HG03095 (cell line): ENCODE data around the gene BAIAP2L2.

ENCODE experiments used
- ATAC-seq: cut with Tn5 transposase; IDR thresholded peaks from one replicate; pipeline ENCODE4 v1.9.1; 2021; ENCODE audit warnings: moderate library complexity; ENCODE audit not compliant: unreplicated experiment

The BAIAP2L2 gene

DNA sequence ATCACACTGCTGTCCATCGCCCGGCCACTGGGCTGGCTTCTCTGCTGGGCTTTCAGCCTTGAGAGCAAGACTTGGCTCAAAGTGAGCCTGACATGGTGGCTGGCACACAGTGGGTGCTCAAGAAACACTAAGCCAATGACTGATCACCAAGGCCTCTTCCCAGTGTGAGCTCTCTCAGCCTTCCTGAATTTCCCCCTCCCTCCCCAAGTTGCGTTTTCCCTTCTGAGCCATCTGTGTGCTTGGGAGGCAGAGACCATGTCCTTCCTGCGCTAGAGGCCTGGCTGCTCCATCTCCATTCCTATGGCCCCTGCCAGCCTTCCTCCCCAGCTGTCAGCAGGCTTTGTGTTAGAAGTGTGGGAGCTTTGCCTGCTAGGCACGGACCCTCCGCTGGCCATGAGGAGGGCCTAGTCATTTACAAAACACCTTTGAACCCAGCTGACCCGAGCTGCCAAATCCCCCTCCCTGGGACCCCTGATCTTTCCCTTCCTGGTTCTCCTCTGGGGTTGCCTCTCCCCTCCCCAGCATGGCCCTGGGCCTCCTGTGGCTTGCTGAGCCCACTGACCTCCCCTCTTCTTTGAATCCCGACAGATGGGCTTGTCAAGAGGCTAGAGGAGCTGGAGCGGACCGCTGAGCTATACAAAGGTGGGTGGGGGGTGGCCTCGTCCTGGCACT lies 40.1 kb downstream of the BAIAP2L2 start:
- no peak for ATAC-seq

DNA sequence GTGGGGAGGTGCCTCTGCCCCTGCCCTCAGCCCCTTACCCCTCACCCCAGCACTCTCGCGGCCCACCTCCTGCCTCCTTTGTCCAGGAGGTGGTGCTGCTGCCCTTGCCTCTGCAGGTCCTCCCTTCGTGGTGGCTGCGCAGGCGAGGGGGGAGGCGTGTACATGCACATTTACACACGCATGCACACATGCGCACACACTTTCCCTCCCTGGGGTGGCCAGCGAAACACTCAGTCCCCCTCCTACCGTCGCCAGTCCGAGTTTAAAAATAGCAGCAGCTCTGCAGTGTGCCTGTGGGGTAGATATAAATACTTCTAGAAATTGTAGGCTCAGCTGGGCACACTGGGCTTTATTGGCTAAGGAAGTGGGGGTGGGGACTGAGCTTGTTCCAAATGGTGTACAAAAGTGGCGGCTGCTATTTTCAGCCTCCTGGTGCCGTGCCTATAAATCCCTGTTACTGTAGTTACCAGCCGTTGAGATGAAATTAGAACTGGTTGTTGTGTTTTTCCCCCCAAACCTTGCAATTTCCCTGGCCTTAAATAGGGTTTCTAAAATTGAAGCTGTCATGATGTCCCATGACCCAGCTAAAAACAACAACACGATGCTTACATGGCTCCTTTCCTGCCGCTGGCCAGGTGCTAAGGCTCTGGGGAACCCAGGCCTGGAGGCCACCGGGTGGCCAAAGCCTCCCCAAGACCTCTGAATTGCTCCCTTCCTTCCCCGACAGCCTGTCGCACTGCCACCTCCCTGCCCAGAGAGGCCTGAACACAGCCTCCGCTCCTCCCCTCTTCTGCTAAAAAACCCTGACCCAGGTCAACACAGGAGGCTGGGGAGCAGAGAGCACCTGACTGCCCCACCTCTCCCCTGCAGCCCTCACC lies 40.9 kb downstream of the BAIAP2L2 start:
- no peak for ATAC-seq

DNA sequence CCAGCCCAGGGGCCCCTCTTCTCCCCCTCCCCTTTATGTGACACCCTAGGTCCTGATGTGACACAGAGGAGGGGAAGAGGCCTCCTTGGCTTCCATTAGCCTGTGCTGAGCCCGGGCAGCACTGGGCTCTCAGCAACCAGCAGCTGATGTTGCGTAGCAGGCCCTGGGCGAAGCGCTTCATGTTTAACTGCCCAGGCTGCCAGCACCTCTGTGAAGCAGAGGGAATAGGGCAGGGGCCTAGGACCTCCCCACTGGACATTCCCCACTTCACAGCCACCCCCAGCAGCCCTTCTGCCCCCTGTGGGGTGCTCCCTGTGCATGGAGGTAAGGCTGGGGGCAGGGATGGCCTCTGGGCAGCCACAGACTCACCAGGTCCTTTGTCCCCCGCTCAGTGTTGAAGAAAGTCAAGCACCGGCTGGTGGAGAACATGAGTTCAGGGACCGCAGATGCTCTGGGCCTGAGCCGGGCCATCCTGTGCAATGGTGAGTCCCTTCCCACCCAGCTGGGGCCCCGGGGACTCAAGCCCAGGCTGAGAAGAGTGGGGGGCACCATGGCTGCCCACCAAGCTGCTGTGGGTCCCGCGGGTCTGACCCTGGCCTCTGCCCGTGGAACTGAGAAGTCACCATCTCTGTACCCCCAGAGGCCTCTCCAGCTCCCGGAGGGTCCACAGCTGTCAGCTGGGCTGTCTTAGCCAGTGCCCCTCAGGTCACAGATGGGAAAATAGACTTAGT lies 41.7 kb downstream of the BAIAP2L2 start:
- no peak for ATAC-seq

DNA sequence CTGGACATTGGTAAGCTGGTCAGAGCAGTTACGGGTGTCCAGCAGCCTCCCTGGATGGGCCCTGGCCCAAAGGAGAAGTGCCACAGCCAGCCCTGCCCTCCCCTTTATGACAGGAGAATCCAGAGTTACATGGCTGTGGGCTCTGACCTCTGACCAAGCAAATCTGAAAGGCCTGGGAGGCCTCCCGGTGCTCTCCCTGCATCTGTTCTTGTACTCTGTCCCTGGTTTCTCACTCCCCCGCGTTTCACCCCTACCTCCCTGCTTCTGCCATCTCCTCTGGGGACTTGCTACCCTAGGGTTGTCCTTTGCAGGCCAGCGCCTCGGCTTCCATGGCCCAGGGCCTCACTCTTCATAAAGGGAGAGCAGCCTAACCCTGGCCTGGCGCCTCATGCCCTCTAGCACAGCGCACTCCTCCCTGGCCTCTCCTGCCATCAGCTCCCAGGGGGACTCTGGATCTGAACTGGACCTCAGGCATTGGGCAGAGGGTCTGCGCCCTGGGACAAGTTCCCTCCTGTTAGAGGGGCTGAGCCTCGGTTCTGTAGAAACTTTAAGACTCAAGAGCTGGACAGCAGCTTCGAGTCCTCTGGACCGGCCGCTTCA lies 42.6 kb downstream of the BAIAP2L2 start:
- no peak for ATAC-seq

DNA sequence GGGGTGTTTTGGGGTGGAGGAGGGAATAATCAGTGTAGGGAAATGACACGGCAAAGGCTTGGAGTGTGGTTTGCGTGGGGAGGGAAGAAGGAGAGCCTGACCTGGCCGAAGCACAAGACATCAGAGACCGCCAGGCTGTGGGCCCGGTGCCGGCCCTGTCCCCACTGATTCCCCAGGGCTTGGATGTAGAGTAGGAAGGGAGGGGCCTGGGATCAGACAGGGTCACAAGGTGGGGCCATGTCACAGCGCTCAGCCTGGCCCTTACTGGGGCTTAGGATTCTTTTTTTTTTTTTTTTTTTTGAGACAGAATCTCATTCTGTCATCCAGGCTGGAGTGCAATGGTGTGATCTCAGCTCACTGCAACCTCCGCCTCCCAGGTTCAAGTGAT lies 43.5 kb downstream of the BAIAP2L2 start:
- no peak for ATAC-seq

DNA sequence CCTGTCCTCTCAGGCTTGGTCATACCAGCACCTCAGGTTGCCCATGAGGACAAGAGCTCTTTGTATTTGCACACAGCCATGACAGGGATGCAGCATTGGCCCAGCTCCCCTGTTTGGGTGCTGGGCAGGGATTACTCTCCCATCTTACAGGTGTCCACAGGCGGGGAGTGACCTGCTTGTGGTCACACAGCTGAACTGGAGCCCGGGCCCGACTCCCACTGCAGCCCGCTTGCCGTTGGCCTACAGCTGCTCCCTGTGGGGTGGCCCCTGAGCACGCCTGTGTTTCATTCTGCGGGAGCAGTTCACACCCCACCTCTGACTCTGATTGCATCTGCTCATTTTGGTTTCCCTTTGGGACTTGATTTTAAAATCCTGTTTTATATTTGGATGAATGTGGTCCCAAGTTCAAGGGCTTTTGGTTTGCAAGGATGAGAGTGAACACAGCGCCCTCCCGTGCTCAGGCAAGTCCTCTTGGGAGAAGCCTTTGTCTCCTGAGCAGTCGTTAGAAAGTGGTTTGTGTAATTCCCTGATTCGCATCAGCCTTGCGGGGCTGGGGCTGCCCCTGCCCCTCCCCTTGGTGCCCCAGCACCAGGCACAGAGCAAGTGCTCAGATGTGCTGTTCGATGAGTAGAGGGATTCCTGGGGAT lies 44.0 kb downstream of the BAIAP2L2 start:
- ATAC-seq: no peak

DNA sequence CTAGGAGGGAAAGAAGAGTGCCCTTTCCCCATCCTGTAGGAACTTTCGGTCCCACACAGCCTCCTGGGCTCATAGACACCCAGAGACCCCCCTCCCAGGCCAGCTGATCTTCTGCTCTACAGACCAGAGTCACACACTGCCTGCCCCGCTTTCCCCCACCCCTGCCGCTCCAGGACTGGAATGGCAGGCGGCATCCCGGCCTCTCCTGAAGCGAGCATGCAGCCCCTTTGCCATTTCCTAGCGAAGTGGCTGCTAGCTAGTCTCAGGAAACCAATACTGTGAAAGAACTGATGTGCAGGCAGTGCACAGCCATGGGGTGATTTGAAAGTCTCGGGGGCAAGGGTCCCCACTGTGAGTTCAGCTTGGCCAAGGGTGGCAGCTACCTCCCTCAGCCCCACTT lies 44.9 kb downstream of the BAIAP2L2 start:
- no peak for ATAC-seq

DNA sequence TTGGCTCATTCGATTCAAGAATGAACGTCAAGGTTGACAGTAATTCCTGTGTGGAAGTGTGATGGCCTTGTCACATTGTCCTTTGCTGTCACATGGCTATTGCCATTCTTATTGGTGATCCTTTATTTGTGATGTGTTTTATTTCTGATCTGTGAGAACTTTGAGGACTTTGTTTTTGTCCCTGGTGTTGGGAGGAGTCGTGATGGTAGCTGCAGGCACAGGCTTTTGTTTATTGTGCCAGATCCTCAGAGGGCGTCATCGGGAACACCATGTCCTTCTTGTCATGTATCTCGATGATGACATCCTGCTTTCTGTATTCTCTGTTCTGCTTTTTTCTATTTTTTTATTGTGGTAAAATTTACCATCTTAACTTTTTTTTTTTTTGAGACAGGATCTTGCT lies 47.7 kb downstream of the BAIAP2L2 start:
- ATAC-seq: no peak

DNA sequence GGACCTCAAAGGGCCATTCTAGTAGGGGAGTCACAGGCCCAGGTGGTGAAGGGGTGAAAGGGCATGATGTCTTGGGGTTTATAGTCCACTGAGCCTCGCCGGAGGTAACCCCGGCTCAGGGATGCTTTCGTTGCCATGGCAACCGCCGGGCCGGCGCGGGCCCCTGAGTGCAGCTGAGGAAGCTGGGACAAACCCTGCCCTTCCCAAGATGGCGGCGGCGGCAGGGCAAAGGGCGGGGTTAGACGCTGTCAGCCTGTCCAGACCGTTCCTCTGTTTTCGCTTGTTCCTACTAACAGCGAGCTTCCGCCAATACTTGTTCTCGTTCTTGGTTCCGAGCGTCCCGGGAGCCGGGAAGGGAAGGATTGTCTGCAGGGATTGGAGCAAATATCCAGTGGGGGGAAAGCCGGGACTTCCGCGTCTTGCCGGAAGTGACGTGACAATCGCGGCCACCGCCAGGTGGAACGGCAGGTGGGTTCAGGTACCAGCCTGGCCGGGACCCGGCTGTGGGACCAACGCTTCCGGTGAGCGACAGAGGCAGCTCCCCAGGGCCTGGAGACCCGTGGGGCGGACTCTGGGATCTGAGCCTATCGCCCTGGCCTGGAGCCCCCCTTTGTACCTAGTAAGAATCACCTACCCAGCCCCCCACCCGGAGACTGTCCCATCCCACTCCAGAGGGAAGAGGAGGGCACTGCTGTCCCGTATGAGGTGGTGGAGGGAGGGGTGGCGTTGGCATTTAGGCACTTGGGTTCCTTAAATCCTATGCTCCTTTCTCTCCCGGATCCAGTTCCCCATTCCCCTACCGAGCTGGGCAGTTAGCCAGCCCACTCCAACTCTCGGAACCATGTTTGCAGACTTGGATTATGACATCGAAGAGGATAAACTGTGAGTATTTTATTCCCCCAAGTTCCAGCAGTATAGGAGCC lies 53.3 kb downstream of the BAIAP2L2 start, which contains the start of gene PICK1:
TSS of gene PICK1 (plus strand) at position 436 of the 923 bp plus-strand sequence. CDS start at position 842, 406 bp downstream.
- no peak for ATAC-seq

DNA sequence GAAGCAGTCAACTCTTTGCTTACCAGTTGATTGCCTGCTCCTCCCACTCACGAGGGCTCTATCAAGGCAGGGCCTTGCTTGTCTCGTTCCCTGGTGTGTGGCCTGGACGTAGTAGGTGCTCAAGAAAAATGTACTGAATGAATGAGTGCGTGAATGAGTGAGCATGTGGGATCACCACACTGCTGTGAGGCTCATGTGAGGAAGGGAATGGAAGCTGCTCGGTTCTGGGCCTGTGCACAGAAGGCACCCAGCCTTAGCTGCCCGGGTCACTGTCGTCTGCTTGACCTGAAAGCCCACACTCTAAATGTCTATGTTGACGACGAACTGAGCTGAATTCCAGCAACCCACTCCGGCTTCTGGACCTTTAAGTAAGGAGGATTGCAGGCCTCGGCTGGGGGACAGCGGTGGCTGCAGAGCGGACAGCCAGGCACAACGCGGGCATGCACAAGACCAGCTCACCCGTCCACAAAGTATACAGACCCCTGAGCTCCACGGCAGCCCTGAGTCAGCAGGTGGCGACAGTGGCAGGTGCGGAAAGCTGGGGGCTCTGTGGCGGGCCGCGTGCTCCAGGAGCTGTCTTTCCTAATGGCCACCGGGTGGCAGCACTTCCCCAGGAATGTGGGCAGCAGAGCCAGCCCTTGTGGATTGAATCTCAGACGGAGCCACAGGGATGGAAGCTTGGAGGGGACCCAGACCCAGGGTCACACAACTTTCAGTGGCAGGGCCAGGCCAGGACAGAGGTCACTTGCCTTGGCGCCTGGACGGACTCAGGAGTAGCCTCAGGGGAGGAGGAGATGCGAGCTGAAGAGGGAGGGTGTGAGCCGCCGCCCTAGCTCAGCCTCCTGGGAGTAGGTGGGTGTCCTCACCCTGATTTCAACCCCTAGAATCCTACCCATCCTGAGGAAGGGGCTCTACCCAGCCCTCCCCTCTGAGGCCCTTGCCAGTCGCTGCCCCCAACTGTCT lies 58.3 kb downstream of the BAIAP2L2 start:
- ATAC-seq: no peak

DNA sequence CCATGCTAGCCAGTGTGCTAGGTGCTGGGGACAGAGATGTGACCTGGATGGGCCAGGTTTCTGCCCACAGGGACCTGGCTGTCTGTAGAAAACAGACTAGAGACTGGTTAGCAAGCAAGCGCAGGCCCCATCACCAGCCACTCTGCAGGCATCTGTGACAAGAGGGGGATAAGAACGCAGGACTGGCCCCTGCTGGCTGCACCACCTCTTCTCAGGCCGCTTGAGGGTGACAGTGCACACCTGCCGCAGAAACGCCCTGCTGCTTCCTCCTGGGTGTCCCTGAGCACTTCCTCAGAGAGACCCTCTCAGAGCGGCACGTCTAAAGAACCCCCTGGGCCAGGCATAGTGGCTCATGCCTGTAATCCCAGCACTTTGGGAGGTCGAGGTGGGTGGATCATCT lies 59.2 kb downstream of the BAIAP2L2 start:
- no peak for ATAC-seq

DNA sequence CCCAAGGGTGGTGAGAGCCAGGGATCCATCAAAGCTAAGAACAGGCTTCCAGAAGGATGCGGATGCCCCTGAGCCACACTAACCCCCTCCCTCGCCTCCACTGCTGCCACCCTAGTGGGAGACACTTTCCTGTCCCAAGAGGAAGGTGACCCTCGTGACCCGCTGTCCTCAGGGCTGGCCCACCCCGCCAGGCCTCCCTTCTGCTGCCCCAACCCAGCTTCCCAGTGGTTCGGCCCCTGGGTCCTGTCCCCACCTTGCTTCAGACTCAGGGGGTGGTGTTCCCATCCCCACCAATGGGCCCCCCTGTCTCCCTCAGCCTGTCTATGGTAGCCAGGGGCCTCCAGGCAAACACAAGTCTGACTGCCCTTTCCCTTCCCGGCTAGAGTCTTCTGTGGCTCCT lies 59.8 kb downstream of the BAIAP2L2 start:
- ATAC-seq: no peak

DNA sequence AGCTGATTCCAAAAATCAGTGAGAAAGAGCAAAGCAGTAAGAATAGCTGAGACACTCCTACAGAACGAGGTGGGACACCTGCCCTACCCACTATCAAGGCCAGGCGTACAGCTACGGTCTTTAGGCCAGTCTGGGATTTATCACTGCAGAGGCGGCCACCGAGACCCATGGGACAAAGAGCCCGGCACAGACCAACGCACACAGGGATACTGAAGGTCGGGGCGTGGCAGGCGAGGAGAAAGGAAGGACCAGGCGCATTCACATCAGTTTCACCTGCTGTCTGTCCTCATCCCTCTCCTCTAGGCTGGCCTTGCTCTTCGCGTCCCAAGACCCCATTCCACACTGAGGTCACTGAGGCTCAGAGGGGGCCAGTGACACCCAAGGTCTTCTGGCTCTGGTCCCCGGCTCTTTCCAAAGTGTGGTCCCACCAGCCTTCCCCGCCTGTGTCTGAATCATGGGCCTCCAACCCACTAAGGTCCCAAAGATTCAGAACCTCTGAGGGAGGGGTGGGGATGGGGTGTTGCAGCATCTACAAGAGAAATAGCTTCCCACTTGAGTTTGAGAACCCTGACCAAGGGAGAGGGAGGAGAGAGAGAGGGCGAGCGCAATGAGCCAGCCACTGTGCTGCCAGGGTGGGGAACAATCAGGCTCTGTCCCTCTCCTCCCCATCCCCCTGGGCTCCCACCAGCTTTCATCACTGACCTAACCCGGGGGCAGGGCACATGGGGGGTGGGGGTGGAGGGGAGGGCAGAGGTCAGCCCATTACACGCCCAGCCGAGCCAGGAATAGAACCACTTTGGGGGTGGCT lies 60.5 kb downstream of the BAIAP2L2 start:
- no peak for ATAC-seq

DNA sequence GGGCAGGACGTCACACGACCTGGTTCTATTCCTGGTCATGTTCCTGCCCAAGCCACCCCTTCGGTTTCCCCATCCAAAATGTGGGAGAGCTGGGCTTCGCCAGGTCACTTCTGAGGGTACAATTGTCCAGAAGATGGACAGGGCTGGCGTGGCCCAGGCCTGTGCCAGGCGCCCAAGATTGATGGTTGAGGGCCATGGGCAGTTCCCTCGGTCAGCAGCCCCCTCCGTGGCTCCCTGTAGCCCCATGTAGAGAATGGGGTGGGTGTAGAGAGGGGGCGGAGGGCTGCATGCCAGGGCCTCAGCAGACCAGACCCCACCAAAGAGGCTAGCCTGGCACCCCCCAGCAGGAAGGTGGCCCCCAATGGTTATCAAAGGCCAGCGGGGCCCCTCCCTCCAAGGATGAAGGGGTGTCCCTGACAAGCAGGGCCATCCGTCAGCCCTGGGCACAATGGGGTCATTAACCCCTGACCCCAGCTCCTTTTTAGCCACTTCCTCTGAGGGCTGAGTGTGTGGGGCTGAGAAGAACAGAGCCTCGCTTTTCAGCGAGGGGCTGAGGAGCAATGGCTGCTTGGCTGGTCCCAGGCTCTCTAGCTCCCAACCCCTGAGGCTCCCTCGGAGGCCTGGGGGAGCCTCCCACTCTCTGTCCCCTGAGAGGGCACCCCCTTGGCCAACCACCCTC lies 64.3 kb downstream of the BAIAP2L2 start:
- no peak for ATAC-seq

DNA sequence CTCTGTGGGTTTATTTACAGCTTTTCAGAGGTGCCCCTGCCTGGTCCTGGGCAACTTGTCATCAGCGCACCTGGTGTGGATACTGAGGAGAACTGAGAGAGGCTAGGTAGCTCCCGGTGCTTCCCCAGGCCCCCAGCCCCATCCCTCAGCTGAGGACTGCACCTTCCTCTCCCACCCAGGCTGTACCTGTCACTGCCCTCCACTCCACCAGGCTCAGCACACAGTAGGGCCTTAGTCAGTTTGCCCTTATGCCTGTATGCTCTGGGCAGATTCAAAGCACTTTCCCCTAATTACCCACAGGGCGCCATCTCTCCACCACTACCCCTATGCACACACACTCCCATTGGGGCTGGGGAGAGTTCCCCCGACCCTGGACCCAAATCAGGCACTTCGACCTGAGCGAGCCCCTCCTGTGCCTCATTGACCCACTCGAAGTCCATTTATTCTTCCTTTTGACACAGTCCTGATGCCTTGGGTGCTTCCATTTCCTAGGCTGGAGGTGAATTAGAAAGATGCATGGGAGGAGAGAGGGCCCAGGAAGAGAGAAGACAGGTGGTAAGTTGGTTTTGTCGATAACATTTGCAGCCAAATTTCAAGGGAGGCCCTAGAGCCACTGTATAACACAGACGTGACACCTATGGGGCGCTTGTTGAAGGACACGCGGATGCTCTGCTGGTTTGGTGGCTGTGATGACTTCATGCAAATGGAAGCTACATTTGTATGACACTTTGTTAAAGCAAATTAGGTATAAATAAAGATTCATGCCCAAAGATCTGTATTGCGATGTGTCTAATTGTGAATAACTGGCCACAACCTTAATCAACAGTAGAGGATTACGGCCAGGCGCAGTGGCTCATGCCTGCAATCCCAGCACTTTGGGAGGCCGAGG lies 67.1 kb downstream of the BAIAP2L2 start:
- no peak for ATAC-seq

DNA sequence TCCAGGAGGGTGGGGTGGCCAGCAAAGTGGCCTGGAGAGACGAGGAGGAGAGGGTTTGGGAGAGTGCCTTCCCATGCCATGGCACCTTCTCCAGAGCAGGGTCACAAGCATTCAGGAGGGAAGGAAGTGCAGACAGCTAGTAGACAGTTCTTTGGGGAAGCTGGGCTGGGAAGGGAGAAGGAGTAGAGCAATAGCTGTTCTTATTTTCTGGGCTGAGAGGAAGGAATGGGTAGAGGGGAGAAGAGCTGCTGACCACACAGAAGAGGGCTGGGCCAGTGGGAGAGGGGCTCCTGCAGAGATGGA lies 68.0 kb downstream of the BAIAP2L2 start:
- no peak for ATAC-seq
